Measurements from ENCODE around the gene GPR89A. TPM values are rescaled to one million over a fixed set of nuclear protein-coding genes. Genes with fewer than 3 reads are reported as not detected.

GPR89A gene
- total RNA-seq, 1 donor from 2014 or later: 72.7 TPM

GRCh38 chr1:145690587-145691558 lies 83.1 kb downstream of the GPR89A start:
- TF ChIP-seq, protein P1, sequence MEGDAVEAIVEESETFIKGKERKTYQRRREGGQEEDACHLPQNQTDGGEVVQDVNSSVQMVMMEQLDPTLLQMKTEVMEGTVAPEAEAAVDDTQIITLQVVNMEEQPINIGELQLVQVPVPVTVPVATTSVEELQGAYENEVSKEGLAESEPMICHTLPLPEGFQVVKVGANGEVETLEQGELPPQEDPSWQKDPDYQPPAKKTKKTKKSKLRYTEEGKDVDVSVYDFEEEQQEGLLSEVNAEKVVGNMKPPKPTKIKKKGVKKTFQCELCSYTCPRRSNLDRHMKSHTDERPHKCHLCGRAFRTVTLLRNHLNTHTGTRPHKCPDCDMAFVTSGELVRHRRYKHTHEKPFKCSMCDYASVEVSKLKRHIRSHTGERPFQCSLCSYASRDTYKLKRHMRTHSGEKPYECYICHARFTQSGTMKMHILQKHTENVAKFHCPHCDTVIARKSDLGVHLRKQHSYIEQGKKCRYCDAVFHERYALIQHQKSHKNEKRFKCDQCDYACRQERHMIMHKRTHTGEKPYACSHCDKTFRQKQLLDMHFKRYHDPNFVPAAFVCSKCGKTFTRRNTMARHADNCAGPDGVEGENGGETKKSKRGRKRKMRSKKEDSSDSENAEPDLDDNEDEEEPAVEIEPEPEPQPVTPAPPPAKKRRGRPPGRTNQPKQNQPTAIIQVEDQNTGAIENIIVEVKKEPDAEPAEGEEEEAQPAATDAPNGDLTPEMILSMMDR (IDR thresholded peaks at IDR 0.05): no peak
- TF ChIP-seq EZH2 (IDR thresholded peaks at IDR 0.05) (no peak), EZH2phosphoT487 (IDR thresholded peaks at IDR 0.05) (no peak)
- Histone ChIP-seq H3K9ac (no peak overlapping the region), H3K4me1 (no peaks in the 10 kb centered on the region), H3K4me3 (no peak overlapping the region), H3K27ac (no peak overlapping the region), H3F3A (ENCODE audit: low read depth) (no peaks in the 10 kb centered on the region), H3K36me3 (no peaks in the 10 kb centered on the region), H3K27me3 (no peaks in the 10 kb centered on the region), H4K20me1 (ENCODE audit: low read depth) (no peaks in the 10 kb centered on the region), H3K4me2 (no peak overlapping the region), H2AFZ (replicated peaks) (no peak overlapping the region), H3K79me2 (ENCODE audit: low read depth) (no peaks in the 10 kb centered on the region), H3K9me3 (ENCODE audit: low read depth) (no peaks in the 10 kb centered on the region)
- no peak overlapping the region for H3K27ac Mint-ChIP-seq
- peaks cover 8% of the 10 kb centered on the region for H3K27me3 Mint-ChIP-seq (ENCODE audit: insufficient read depth, low read depth)
- no peaks in the 10 kb centered on the region for H3K4me1 Mint-ChIP-seq
- H3K9me3 Mint-ChIP-seq: peaks cover 2% of the 10 kb centered on the region
- no peak for DNase-seq (ENCODE audit: low spot score)
- H3K4me3 Mint-ChIP-seq: no peak overlapping the region
- no peaks in the 10 kb centered on the region for H3K36me3 Mint-ChIP-seq

GRCh38 chr1:145692785-145693443 lies 85.1 kb downstream of the GPR89A start:
- peaks cover 11% of the 10 kb centered on the region for H3K27me3 Mint-ChIP-seq (ENCODE audit: insufficient read depth, low read depth)
- no peaks in the 10 kb centered on the region for H3K4me1 Mint-ChIP-seq
- Histone ChIP-seq H3K4me1 (no peaks in the 10 kb centered on the region), H4K20me1 (ENCODE audit: low read depth) (no peaks in the 10 kb centered on the region), H3K9me3 (ENCODE audit: low read depth) (no peaks in the 10 kb centered on the region), H3K27ac (no peak overlapping the region), H3K9ac (no peak overlapping the region), H3K4me2 (no peak overlapping the region), H3K4me3 (no peak overlapping the region), H3K36me3 (no peaks in the 10 kb centered on the region), H2AFZ (replicated peaks) (no peak overlapping the region), H3F3A (ENCODE audit: low read depth) (no peaks in the 10 kb centered on the region), H3K79me2 (ENCODE audit: low read depth) (no peaks in the 10 kb centered on the region), H3K27me3 (no peaks in the 10 kb centered on the region)
- DNase-seq (ENCODE audit: low spot score): no peak
- H3K4me3 Mint-ChIP-seq: no peak overlapping the region
- H3K9me3 Mint-ChIP-seq: peaks cover 2% of the 10 kb centered on the region
- H3K27ac Mint-ChIP-seq: no peak overlapping the region
- no peaks in the 10 kb centered on the region for H3K36me3 Mint-ChIP-seq
- no peak for TF ChIP-seq EZH2 (IDR thresholded peaks at IDR 0.05)
- TF ChIP-seq, protein P1 (IDR thresholded peaks at IDR 0.05): no peak
- no peak for TF ChIP-seq EZH2phosphoT487 (IDR thresholded peaks at IDR 0.05)

GRCh38 chr1:145695821-145696629 lies 88.2 kb downstream of the GPR89A start:
- Histone ChIP-seq H3K4me2 (no peak overlapping the region), H3K36me3 (no peaks in the 10 kb centered on the region), H3F3A (ENCODE audit: low read depth) (no peaks in the 10 kb centered on the region), H3K27ac (no peak overlapping the region), H3K9me3 (ENCODE audit: low read depth) (no peaks in the 10 kb centered on the region), H2AFZ (replicated peaks) (no peak overlapping the region), H3K27me3 (no peaks in the 10 kb centered on the region), H3K4me3 (no peak overlapping the region), H3K79me2 (ENCODE audit: low read depth) (no peaks in the 10 kb centered on the region), H3K4me1 (no peaks in the 10 kb centered on the region), H3K9ac (no peak overlapping the region), H4K20me1 (ENCODE audit: low read depth) (no peaks in the 10 kb centered on the region)
- H3K27me3 Mint-ChIP-seq (ENCODE audit: insufficient read depth, low read depth): peaks cover 16% of the 10 kb centered on the region
- TF ChIP-seq EZH2phosphoT487 (IDR thresholded peaks at IDR 0.05) (no peak), EZH2 (IDR thresholded peaks at IDR 0.05) (no peak)
- TF ChIP-seq, protein P1 (IDR thresholded peaks at IDR 0.05): no peak
- no peak for DNase-seq (ENCODE audit: low spot score)
- H3K9me3 Mint-ChIP-seq: peaks cover 2% of the 10 kb centered on the region
- no peaks in the 10 kb centered on the region for H3K4me1 Mint-ChIP-seq
- H3K4me3 Mint-ChIP-seq: no peak overlapping the region
- H3K27ac Mint-ChIP-seq: no peak overlapping the region
- no peaks in the 10 kb centered on the region for H3K36me3 Mint-ChIP-seq
